ENCODE data around the gene ZNF174. TPM values are rescaled to one million over a fixed set of nuclear protein-coding genes. Genes with fewer than 3 reads are reported as not detected.

Gene ZNF174
- polyA plus RNA-seq, 2 of the 4 experiments (the other 2 are of a cell fraction) = 9.5 to 15.8 TPM

GRCh38 chr16:3364774-3365427 lies 36.1 kb upstream of the ZNF174 start (continued):
- no peak for TF ChIP-seq REST (IDR thresholded peaks at IDR 0.05)
- peak in 1 of 2 experiments; percentile 43; a peak in 1 of 5 replicates for TF ChIP-seq JUN (IDR thresholded peaks at IDR 0.05)
- TF ChIP-seq SREBF2 (IDR thresholded peaks at IDR 0.05) = no peak
- no peak for TF ChIP-seq CHD4 (IDR thresholded peaks at IDR 0.05; ENCODE audit: borderline replicate concordance)
- no peak for TF ChIP-seq NFE2L2 (conservative IDR thresholded peaks at IDR 0.05; ENCODE audit: low read length)
- TF ChIP-seq ATOH8 (CRISPR knock-in tag; IDR thresholded peaks at IDR 0.05; ENCODE audit: low read depth) = no peak
- TF ChIP-seq RFX5 (IDR thresholded peaks at IDR 0.05) = no peak
- TF ChIP-seq RARB (CRISPR knock-in tag; IDR thresholded peaks at IDR 0.05) = no peak
- TF ChIP-seq MAX (IDR thresholded peaks at IDR 0.05) = peak; percentile 92
- no peak for TF ChIP-seq HOXA7 (CRISPR knock-in tag; IDR thresholded peaks at IDR 0.05)
- TF ChIP-seq BHLHE40 (IDR thresholded peaks at IDR 0.05; ENCODE audit: low read depth, low read length) = no peak

- POLR2A ChIA-PET = no interaction called here
- TF ChIP-seq MAFK (IDR thresholded peaks at IDR 0.05; ENCODE audit: partially characterized antibody) (peak; percentile 76), EP300 (IDR thresholded peaks at IDR 0.05) (no peak)
- FAIRE-seq (no peak), ATAC-seq (no peak), DNase-seq (ENCODE audit: low read depth in 1 of 2, low spot score in 1 of 2) (no peak)
- CTCF ChIA-PET = no interaction called here
- Histone ChIP-seq H3K4me1 (no peaks in the 10 kb centered on the region), H3K9me3 (peaks cover 51% of the 10 kb centered on the region), H3K27ac (no peak overlapping the region), H3K4me3 (no peak overlapping the region), H3K4me2 (no peak overlapping the region)
- WGBS (ENCODE audit: missing lambda C conversion rate) = 84% methylated on average over 11 of the region's 11 CpGs
Observed at GRCh38 chr16:3369073-3369472, 31.9 kb upstream of the ZNF174 start.

- POLR2A ChIA-PET = no interaction called here
- TF ChIP-seq ZNF302 (CRISPR knock-in tag; IDR thresholded peaks at IDR 0.05) (no peak), REST (IDR thresholded peaks at IDR 0.05) (no peak), CTCF (IDR thresholded peaks at IDR 0.05) (no peak), HEYL (CRISPR knock-in tag; IDR thresholded peaks at IDR 0.05) (no peak), NPAS2 (CRISPR knock-in tag; IDR thresholded peaks at IDR 0.05; ENCODE audit: borderline replicate concordance) (no peak), BCL3 (IDR thresholded peaks at IDR 0.05) (no peak), BHLHE40 (IDR thresholded peaks at IDR 0.05; ENCODE audit: low read depth, low read length) (no peak), HDAC2 (IDR thresholded peaks at IDR 0.05) (no peak), CBX8 (IDR thresholded peaks at IDR 0.05) (no peak), MAFK (IDR thresholded peaks at IDR 0.05; ENCODE audit: partially characterized antibody) (no peak), ZFP36 (IDR thresholded peaks at IDR 0.05; ENCODE audit: borderline replicate concordance, partially characterized antibody) (no peak), E2F6 (IDR thresholded peaks at IDR 0.05; ENCODE audit: borderline replicate concordance, low read depth) (no peak), MAZ (IDR thresholded peaks at IDR 0.05; ENCODE audit: borderline replicate concordance, low read depth, low read length) (no peak)
Observed at GRCh38 chr16:3375680-3376079, 25.3 kb upstream of the ZNF174 start.

More at GRCh38 chr16:3375680-3376079, 25.3 kb upstream of the ZNF174 start:
- FAIRE-seq (no peak), DNase-seq (ENCODE audit: low read depth in 1 of 2, low spot score in 1 of 2) (no peak), ATAC-seq (no peak)
- WGBS (ENCODE audit: missing lambda C conversion rate) = 75% methylated on average over 5 of the region's 5 CpGs
- CTCF ChIA-PET = no interaction called here
- no peak overlapping the region for H3K4me2 ChIP-seq
- H3K4me1 ChIP-seq = no peaks in the 10 kb centered on the region
- no peak overlapping the region for H3K4me3 ChIP-seq
- no peak overlapping the region for H3K27ac ChIP-seq
- H3K9me3 ChIP-seq = peaks cover 75% of the 10 kb centered on the region
